GM12878 (cell line): ENCODE measurements around the gene QPRT. TPM values are rescaled to one million over a fixed set of nuclear protein-coding genes. Genes with fewer than 3 reads are reported as not detected.

Experiments
- BCL3 ChIP-seq: IDR thresholded peaks from 2 replicates; pipeline ENCODE4 v1.6.1; 2011; ENCODE audit warnings: borderline replicate concordance, low read depth, mild to moderate bottlenecking, moderate library complexity, low read length; ENCODE audit not compliant: insufficient read depth, poor library complexity, severe bottlenecking
- CBFB ChIP-seq: IDR thresholded peaks from 2 replicates; pipeline ENCODE4 v1.6.1; 2016; ENCODE audit warnings: antibody characterized with exemption, low read depth
- CBX3 ChIP-seq: fragments of 200-600 bp; sonication (generic); IDR thresholded peaks from 2 replicates; pipeline ENCODE4 v1.6.1; 2016; ENCODE audit warnings: low read depth, borderline replicate concordance
- CREM ChIP-seq: IDR thresholded peaks from 2 replicates; pipeline ENCODE4 v1.6.1; 2014; ENCODE audit warnings: antibody characterized with exemption, low read depth
- GATAD2B ChIP-seq: fragments of 450-650 bp; conservative IDR thresholded peaks from 2 replicates; pipeline ENCODE4 v1.6.1; 2017; ENCODE audit warnings: low read depth, mild to moderate bottlenecking, moderate library complexity
- IKZF1 ChIP-seq: fragments of 450-650 bp; conservative IDR thresholded peaks from 2 replicates; pipeline ENCODE4 v1.6.1; 2017; ENCODE audit warnings: antibody characterized with exemption, mild to moderate bottlenecking
- JUNB ChIP-seq: IDR thresholded peaks from 2 replicates; pipeline ENCODE4 v1.6.1; 2016; ENCODE audit warnings: antibody characterized with exemption, mild to moderate bottlenecking
- MYC ChIP-seq: IDR thresholded peaks from 2 replicates; pipeline ENCODE4 v1.6.1; 2011; ENCODE audit warnings: mild to moderate bottlenecking, low read length, moderate library complexity, inconsistent platforms; ENCODE audit not compliant: insufficient read depth, insufficient replicate concordance, insufficient read length, severe bottlenecking
- NKRF ChIP-seq: fragments of 450-650 bp; conservative IDR thresholded peaks from 2 replicates; pipeline ENCODE4 v1.6.1; 2017; ENCODE audit warnings: mild to moderate bottlenecking, moderate library complexity
- NR2C2 ChIP-seq: IDR thresholded peaks from 2 replicates; pipeline ENCODE4 v1.6.1; 2011; ENCODE audit warnings: borderline replicate concordance, low read depth; ENCODE audit not compliant: control insufficient read depth, insufficient read length
- PKNOX1 ChIP-seq: fragments of 450-650 bp; IDR thresholded peaks from 2 replicates; pipeline ENCODE4 v1.6.1; 2016; ENCODE audit warnings: mild to moderate bottlenecking
- RAD51 ChIP-seq: fragments of 450-650 bp; IDR thresholded peaks from 2 replicates; pipeline ENCODE4 v1.6.1; 2016; ENCODE audit warnings: moderate library complexity, mild to moderate bottlenecking, inconsistent platforms
- RB1 ChIP-seq: fragments of 450-650 bp; formaldehyde crosslinking; IDR thresholded peaks from 2 replicates; pipeline ENCODE4 v1.6.1; 2017; ENCODE audit warnings: mild to moderate bottlenecking, borderline replicate concordance
- SKIL ChIP-seq: fragments of 450-650 bp; IDR thresholded peaks from 2 replicates; pipeline ENCODE4 v1.6.1; 2017; ENCODE audit warnings: mild to moderate bottlenecking, low read depth, inconsistent platforms; ENCODE audit not compliant: poor library complexity, severe bottlenecking
- SMARCA5 ChIP-seq: fragments of 450-650 bp; IDR thresholded peaks from 2 replicates; pipeline ENCODE4 v1.6.1; 2017; ENCODE audit warnings: mild to moderate bottlenecking
- SMC3 ChIP-seq: IDR thresholded peaks from 2 replicates; pipeline ENCODE4 v1.6.1; 2011; ENCODE audit warnings: low read length, improper control_type of control experiment, borderline replicate concordance
- SP1 ChIP-seq: IDR thresholded peaks from one replicate; pipeline ENCODE4 v1.6.1; 2011; ENCODE audit warnings: low read depth, low read length
- YBX1 ChIP-seq: fragments of 450-650 bp; IDR thresholded peaks from 2 replicates; pipeline ENCODE4 v1.6.1; 2016; ENCODE audit warnings: antibody characterized with exemption
- ZNF207 ChIP-seq: fragments of 450-650 bp; IDR thresholded peaks from 2 replicates; pipeline ENCODE4 v1.6.1; 2014; ENCODE audit warnings: antibody characterized with exemption, mild to moderate bottlenecking, borderline replicate concordance
- ZNF217 ChIP-seq: fragments of 450-650 bp; IDR thresholded peaks from 2 replicates; pipeline ENCODE4 v1.6.1; 2017; ENCODE audit warnings: antibody characterized with exemption, mild to moderate bottlenecking
- ZNF592 ChIP-seq: fragments of 450-650 bp; IDR thresholded peaks from 2 replicates; pipeline ENCODE4 v1.6.1; 2017; ENCODE audit warnings: mild to moderate bottlenecking, moderate library complexity
- polyA plus RNA-seq, 11 experiments: library from polyadenylated mRNA; depleted of rRNA in 4 of 11; unstranded in 6 of 11; stranded (reverse) in 5 of 11; fragments of >200 nt; fragmentation: Nextera tagmentation in 4 of 11; fragmentation: Illumina TruSeq in 1 of 11; extraction: Ambion mirVana in 4 of 11; extraction: Trizol in 1 of 11; gene quantifications; 1 replicate in 1 of 11; 2 replicates in 10 of 11; pipeline versions ENCODE4 v1.2.1 to v1.2.3, GENCODE V29; 2011 to 2016; ENCODE audit warnings: inconsistent platforms in 2 of 11, missing spikeins in 2 of 11, low read depth in 1 of 11
- total RNA-seq, 4 experiments: library from RNA; depleted of rRNA in 3 of 4; stranded (reverse); fragments of >200 nt in 3 of 4; fragmentation: Illumina TruSeq in 1 of 4; extraction: Trizol in 1 of 4; gene quantifications; 2 replicates each; pipeline versions ENCODE4 v1.2.1 to v1.2.3, GENCODE V29; 2013 to 2021

Gene QPRT
- total and polyA plus RNA-seq, 10 of the 15 experiments (the other 5 are each of a cell fraction or from before 2014, with no cell fraction given): 2.7 to 43.0 (median 31.3) TPM

GRCh38 chr16:29645694-29646187 is 33.2 kb upstream of the QPRT start (continued):
- TF ChIP-seq SKIL (no peak), CREM (peak; percentile 58; the same call in 1 of the 2 replicates), BCL3 (no peak), CBFB (no peak), NKRF (no peak), PKNOX1 (no peak), SP1 (peak; percentile 44), RAD51 (peak; percentile 97), ZNF217 (no peak), JUNB (no peak), RB1 (no peak), NR2C2 (no peak), CBX3 (no peak), IKZF1 (peak; percentile 49), ZNF592 (no peak), MYC (no peak), GATAD2B (0 out of 2 replicates have a peak, but pooled peaks have one; percentile 8), SMARCA5 (peak; percentile 54; the same call in 1 of the 2 replicates), YBX1 (no peak), ZNF207 (peak; percentile 31; the same call in 1 of the 2 replicates), SMC3 (no peak)
